BLaER1 treated with 17β-estradiol and CSF1 and Interleukin-3, amounts not matched to agents 10 nM and 100 nM (cell line): ENCODE measurements around the gene PRR33.
A peak's percentile ranks its signal among the peaks of the same experiment; 100 is the strongest.

Experiments used
- H3K27ac ChIP-seq, 11 experiments: shearing (Covaris generic); formaldehyde crosslinking; 2 replicates each; pipeline ENCODE4 v1.8.1; 2022
- H3K27me3 ChIP-seq, 11 experiments: shearing (Covaris generic); formaldehyde crosslinking; 2 replicates each; pipeline ENCODE4 v1.8.1; 2022
- H3K36me3 ChIP-seq, 11 experiments: shearing (Covaris generic); formaldehyde crosslinking; 2 replicates each; pipeline ENCODE4 v1.8.1; 2022
- H3K4me1 ChIP-seq, 10 experiments: shearing (Covaris generic); formaldehyde crosslinking; 2 replicates each; pipeline ENCODE4 v1.8.1; 2022
- H3K4me2 ChIP-seq, 11 experiments: shearing (Covaris generic); formaldehyde crosslinking; 2 replicates each; pipeline ENCODE4 v1.8.1; 2022
- H3K4me3 ChIP-seq, 10 experiments: shearing (Covaris generic); formaldehyde crosslinking; 2 replicates each; pipeline ENCODE4 v1.8.1; 2022
- H3K9ac ChIP-seq, 11 experiments: shearing (Covaris generic); formaldehyde crosslinking; 2 replicates each; pipeline ENCODE4 v1.8.1; 2022
- H3K9me3 ChIP-seq, 11 experiments: shearing (Covaris generic); formaldehyde crosslinking; replicated peaks in 1 of 11; 2 replicates each; pipeline ENCODE4 v1.8.1; 2022
- H4K20me1 ChIP-seq, 11 experiments: shearing (Covaris generic); formaldehyde crosslinking; 2 replicates each; pipeline ENCODE4 v1.8.1; 2022
- Cebpa-rat ChIP-seq, 11 experiments: shearing (Covaris generic); IDR thresholded peaks; 2 replicates each; pipeline ENCODE4 v1.8.1; 2022

Gene PRR33

DNA sequence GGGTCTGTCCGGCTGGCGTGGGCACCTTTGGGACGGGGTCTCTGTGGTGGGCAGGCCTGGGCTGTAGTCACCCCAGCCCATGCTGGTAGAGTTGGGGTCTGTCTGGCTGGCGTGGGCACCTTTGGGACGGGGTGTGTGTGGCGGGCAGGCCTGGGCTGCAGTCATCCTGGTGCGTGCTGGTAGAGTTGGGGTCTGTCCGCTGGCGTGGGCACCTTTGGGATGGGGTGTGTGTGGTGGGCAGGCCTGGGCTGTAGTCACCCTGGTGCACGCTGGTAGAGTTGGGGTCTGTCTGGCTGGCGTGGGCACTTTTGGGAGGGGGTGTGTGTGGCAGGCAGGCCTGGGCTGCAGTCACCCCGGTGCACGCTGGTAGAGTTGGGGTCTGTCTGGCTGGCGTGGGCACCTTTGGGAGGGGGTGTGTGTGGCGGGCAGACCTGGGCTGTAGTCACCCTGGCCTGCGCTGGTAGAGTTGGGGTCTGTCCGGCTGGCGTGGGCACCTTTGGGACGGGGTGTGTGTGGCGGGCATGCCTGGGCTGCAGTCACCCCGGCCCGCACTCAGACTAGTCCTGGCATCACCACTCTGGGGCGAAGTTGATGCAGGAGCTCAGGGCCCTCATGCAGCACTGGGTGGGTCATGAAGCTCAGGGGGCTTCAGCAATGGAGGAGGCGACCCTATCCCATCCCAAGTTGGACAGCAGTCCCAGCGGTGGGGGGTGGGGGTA lies 19.3 kb downstream of the PRR33 start:
- Histone ChIP-seq H3K27ac (no peak overlapping the region), H3K4me3 (no peak overlapping the region), H3K9ac (no peak overlapping the region), H3K9me3 (no peaks in the 10 kb centered on the region), H3K27me3 (peaks cover 30 to 49% (median 39%) of the 10 kb centered on the region in 11 experiments), H3K36me3 (no peaks in the 10 kb centered on the region), H3K4me2 (peak overlapping the region in 10 of 11 experiments; percentile 2 to 100 (median 52); a peak in 17 of 22 replicates), H3K4me1 (peaks cover 65 to 94% (median 86%) of the 10 kb centered on the region in 10 experiments), H4K20me1 (peaks cover 27 to 76% (median 42%) of the 10 kb centered on the region in 11 experiments; a peak in 20 of 22 replicates)
- no peak for TF ChIP-seq Cebpa-rat (IDR thresholded peaks at IDR 0.05)

- Histone ChIP-seq H3K4me1 (peaks cover 56 to 94% (median 84%) of the 10 kb centered on the region in 10 experiments), H3K36me3 (no peaks in the 10 kb centered on the region), H3K4me3 (no peak overlapping the region), H3K9ac (no peak overlapping the region), H3K9me3 (no peaks in the 10 kb centered on the region), H4K20me1 (peaks cover 27 to 85% (median 42%) of the 10 kb centered on the region in 11 experiments; a peak in 20 of 22 replicates), H3K27me3 (peaks cover 35 to 58% (median 46%) of the 10 kb centered on the region in 11 experiments), H3K27ac (no peak overlapping the region), H3K4me2 (peak overlapping the region; percentile 69 to 100 (median 96); a peak in 20 of 22 replicates)
- no peak for TF ChIP-seq Cebpa-rat (IDR thresholded peaks at IDR 0.05)
Measured at GRCh38 chr11:1871531-1871930, 20.2 kb downstream of the PRR33 start.

- no peak for TF ChIP-seq Cebpa-rat (IDR thresholded peaks at IDR 0.05)
- Histone ChIP-seq H3K36me3 (no peaks in the 10 kb centered on the region), H3K27me3 (peaks cover 41 to 64% (median 52%) of the 10 kb centered on the region in 11 experiments), H3K4me3 (no peak overlapping the region; a peak in 1 of 20 replicates), H3K27ac (no peak overlapping the region), H3K4me2 (peak overlapping the region; percentile 69 to 100 (median 96)), H3K4me1 (peaks cover 50 to 92% (median 81%) of the 10 kb centered on the region in 10 experiments), H3K9me3 (no peaks in the 10 kb centered on the region), H4K20me1 (peaks cover 31 to 87% (median 44%) of the 10 kb centered on the region in 11 experiments; a peak in 20 of 22 replicates), H3K9ac (no peak overlapping the region)
Measured at GRCh38 chr11:1870721-1871466, 20.8 kb downstream of the PRR33 start.

DNA sequence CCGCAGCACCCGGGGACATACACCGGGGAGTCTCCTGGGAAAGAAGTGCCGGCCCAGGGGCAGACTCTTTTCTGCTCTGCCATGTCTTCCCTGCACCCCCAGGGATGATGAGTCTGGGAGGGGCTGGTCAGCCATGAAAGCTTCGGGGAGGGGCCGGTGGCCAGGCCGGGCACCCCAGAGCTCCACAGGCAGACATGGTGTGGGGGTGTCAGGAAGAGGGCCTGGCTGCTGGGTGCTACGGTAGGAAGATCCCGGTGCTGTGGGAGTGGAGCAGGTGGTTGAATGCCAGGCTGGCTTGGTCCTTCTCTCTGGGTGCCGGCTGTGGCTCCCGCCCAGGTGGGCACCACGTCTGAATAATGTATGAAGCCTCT lies 21.4 kb downstream of the PRR33 start:
- Histone ChIP-seq H3K9ac (no peak overlapping the region), H3K27me3 (peaks cover 47 to 70% (median 57%) of the 10 kb centered on the region in 11 experiments), H3K9me3 (no peaks in the 10 kb centered on the region), H3K4me1 (peaks cover 49 to 89% (median 75%) of the 10 kb centered on the region in 10 experiments), H3K27ac (no peak overlapping the region), H3K4me2 (peak overlapping the region; percentile 69 to 100 (median 96)), H3K36me3 (no peaks in the 10 kb centered on the region), H3K4me3 (no peak overlapping the region; a peak in 1 of 20 replicates), H4K20me1 (peaks cover 36 to 87% (median 50%) of the 10 kb centered on the region in 11 experiments; a peak in 20 of 22 replicates)
- no peak for TF ChIP-seq Cebpa-rat (IDR thresholded peaks at IDR 0.05)

GRCh38 chr11:1869427-1870325 lies 22.0 kb downstream of the PRR33 start:
- H4K20me1 ChIP-seq, result peaks cover 36 to 87% (median 55%) of the 10 kb centered on the region in 11 experiments; a peak in 20 of 22 replicates

GRCh38 chr11:1868636-1869291 lies 22.9 kb downstream of the PRR33 start:
- H3K36me3 ChIP-seq, result no peaks in the 10 kb centered on the region
- peak overlapping the region in 6 of 10 experiments; percentile 15 to 42 (median 26); a peak in 7 of 20 replicates for H3K4me3 ChIP-seq
- H4K20me1 ChIP-seq, result peaks cover 36 to 94% (median 55%) of the 10 kb centered on the region in 11 experiments; a peak in 20 of 22 replicates
- H3K4me2 ChIP-seq, result peak overlapping the region; percentile 69 to 100 (median 96)
- TF ChIP-seq Cebpa-rat (IDR thresholded peaks at IDR 0.05), result no peak
- no peaks in the 10 kb centered on the region for H3K9me3 ChIP-seq
- peaks cover 57 to 84% (median 67%) of the 10 kb centered on the region in 11 experiments for H3K27me3 ChIP-seq
- H3K9ac ChIP-seq, result peak overlapping the region in 10 of 11 experiments; percentile 1 to 63 (median 32); a peak in 14 of 22 replicates
- H3K27ac ChIP-seq, result peak overlapping the region in 4 of 11 experiments; percentile 8 to 48 (median 25); a peak in 6 of 22 replicates
- peaks cover 62 to 93% (median 76%) of the 10 kb centered on the region in 10 experiments for H3K4me1 ChIP-seq

More at GRCh38 chr11:1869427-1870325, 22.0 kb downstream of the PRR33 start:
- Histone ChIP-seq H3K4me3 (peak overlapping the region in 3 of 10 experiments; percentile 26 to 42 (median 35); a peak in 4 of 20 replicates), H3K27me3 (peaks cover 54 to 76% (median 64%) of the 10 kb centered on the region in 11 experiments), H3K36me3 (no peaks in the 10 kb centered on the region), H3K9me3 (no peaks in the 10 kb centered on the region), H3K4me2 (peak overlapping the region; percentile 69 to 100 (median 96); a peak in 21 of 22 replicates), H3K4me1 (peaks cover 55 to 89% (median 75%) of the 10 kb centered on the region in 10 experiments), H3K9ac (peak overlapping the region in 1 of 11 experiments; percentile 48; a peak in 1 of 22 replicates), H3K27ac (no peak overlapping the region)
- TF ChIP-seq Cebpa-rat (IDR thresholded peaks at IDR 0.05), result no peak

- peaks cover 59 to 93% (median 74%) of the 10 kb centered on the region in 10 experiments for H3K4me1 ChIP-seq
- no peak for TF ChIP-seq Cebpa-rat (IDR thresholded peaks at IDR 0.05)
- H3K9ac ChIP-seq, result peak overlapping the region in 10 of 11 experiments; percentile 1 to 63 (median 32); a peak in 12 of 22 replicates
- peaks cover 59 to 90% (median 72%) of the 10 kb centered on the region in 11 experiments for H3K27me3 ChIP-seq
- peak overlapping the region; percentile 69 to 100 (median 96) for H3K4me2 ChIP-seq
- H3K27ac ChIP-seq, result peak overlapping the region in 4 of 11 experiments; percentile 8 to 48 (median 25); a peak in 6 of 22 replicates
- no peaks in the 10 kb centered on the region for H3K36me3 ChIP-seq
- peaks cover 36 to 97% (median 55%) of the 10 kb centered on the region in 11 experiments; a peak in 20 of 22 replicates for H4K20me1 ChIP-seq
- H3K4me3 ChIP-seq, result peak overlapping the region in 6 of 10 experiments; percentile 15 to 42 (median 26); a peak in 6 of 20 replicates
- no peaks in the 10 kb centered on the region for H3K9me3 ChIP-seq
Measured at GRCh38 chr11:1868056-1868635, 23.5 kb downstream of the PRR33 start.
